ENCODE results near the gene ZNF615.
A peak's percentile ranks its signal among the peaks of the same experiment; 100 is the strongest.
"Not testable (repeated sequence)": the region's sequence is repeated elsewhere in the genome, so short reads cannot be mapped to it uniquely, and the experiment has no call there.

ZNF615 gene

DNA sequence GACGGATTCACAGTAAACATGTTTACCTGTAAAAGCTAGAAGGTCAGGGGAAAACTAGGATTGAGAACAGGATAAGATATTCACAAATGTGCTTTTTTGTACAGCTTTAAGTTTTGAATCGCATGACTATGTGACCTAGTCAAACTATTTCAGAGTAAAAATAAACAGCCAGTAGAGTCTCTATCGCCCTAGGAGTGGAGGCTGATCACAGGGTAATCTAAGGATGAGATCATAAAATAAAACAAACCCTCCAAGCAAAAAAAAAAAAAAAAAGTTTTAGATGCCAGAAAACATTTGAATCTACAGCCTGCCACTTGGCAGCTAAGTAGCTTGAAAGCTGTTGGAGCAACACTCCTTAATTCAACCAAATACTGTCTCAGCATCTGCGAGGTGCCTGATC lies 48.2 kb downstream of the ZNF615 start:
- TF ChIP-seq ZNF274 (IDR thresholded peaks at IDR 0.05; ENCODE audit: low read depth, low read length): no peak

GRCh38 chr19:51957846-51958245 lies 50.2 kb downstream of the ZNF615 start:
- not testable (repeated sequence) for H3K4me3 ChIP-seq (ENCODE audit: low read length)

More for the DNA sequence above, 48.2 kb downstream of the ZNF615 start:
- no peak overlapping the region for H3K4me3 ChIP-seq (ENCODE audit: low read length)

DNA sequence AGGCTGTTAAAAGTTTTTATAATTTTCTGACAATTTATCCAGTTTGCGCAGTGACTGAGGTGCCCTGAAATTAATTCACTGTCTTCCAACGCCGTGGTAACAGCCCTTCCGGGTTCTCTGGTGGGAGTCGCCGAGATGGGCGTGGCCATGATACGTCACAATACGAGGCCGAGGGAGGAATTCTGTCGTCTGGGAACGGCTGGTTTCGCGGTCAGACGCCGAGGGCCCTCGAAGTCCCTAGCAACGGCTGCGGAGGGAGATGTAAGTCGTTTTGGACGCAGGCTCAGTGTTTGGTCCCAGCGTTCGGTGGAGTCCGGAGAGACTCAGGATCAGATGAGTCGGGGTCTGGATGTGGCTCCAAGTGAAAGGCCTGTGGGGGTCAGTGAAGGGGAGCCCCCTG lies 59.0 kb downstream of the ZNF615 start:
- H3K4me3 ChIP-seq (ENCODE audit: low read length): no peak overlapping the region
- no peak for TF ChIP-seq ZNF274 (IDR thresholded peaks at IDR 0.05; ENCODE audit: low read depth, low read length)

DNA sequence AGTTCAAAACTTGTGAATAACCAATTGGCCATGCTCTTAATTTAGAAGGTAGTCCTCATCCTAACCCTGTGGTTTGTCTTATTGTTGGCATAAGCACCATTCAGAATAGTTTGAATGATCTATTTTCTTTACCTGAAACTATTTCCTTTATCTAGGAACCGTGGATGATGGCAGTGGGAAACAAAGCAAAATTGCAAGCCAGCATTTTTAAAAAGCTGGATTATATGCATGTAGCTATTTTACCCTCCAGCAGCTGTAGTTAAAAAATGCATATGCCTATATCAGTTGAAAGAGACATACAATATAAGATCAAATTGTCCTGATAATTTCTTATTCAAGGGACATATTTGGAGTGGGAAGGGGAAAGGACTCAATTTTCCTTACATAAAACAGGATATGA lies 61.4 kb downstream of the ZNF615 start:
- no peak overlapping the region for H3K4me3 ChIP-seq (ENCODE audit: low read length)
- TF ChIP-seq ZNF274 (IDR thresholded peaks at IDR 0.05; ENCODE audit: low read depth, low read length): no peak

DNA sequence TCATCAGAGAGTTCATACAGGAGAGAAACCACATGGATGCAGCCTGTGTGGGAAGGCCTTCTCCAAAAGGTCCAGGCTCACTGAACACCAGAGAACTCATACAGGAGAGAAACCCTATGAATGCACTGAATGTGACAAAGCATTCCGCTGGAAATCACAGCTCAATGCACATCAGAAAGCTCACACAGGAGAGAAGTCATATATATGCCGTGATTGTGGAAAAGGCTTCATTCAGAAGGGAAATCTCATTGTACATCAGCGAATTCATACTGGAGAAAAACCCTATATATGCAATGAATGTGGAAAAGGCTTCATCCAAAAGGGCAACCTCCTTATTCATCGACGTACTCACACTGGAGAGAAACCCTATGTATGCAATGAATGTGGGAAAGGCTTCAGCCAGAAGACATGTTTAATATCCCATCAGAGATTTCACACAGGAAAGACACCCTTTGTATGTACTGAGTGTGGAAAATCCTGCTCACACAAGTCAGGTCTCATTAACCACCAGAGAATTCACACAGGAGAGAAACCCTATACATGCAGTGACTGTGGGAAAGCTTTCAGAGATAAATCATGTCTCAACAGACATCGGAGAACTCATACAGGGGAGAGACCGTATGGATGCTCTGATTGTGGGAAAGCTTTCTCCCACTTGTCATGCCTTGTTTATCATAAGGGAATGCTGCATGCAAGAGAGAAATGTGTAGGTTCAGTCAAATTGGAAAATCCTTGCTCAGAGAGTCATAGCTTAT lies 63.0 kb downstream of the ZNF615 start:
- H3K4me3 ChIP-seq (ENCODE audit: low read length): no peak overlapping the region
- TF ChIP-seq ZNF274 (IDR thresholded peaks at IDR 0.05; ENCODE audit: low read depth, low read length): peak; percentile 84
